Caco-2 (cell line): ENCODE data around the gene TMEM176B. TPM values are rescaled to one million over a fixed set of nuclear protein-coding genes. Genes with fewer than 3 reads are reported as not detected.

Experiments
- BruUV-seq: library from RNA; stranded (reverse); fragments of 400-500 nt; replicated peaks from 2 replicates; lab custom pipeline; 2021; lab: Mats Ljungman, UMichigan
- CTCF ChIA-PET: fragments of 300-600 bp; sonication (Branson Sonifier 250); formaldehyde crosslinking; loops from one replicate; lab custom pipeline; 2022; ENCODE audit warnings: antibody characterized with exemption; lab: Charles Lee
- POLR2A ChIA-PET: fragments of 300-600 bp; sonication (Branson Sonifier 250); formaldehyde crosslinking; loops from one replicate; lab custom pipeline; 2022; ENCODE audit warnings: antibody characterized with exemption; lab: Charles Lee
- DNase-seq, 2 experiments: peaks; one replicate each; pipeline versions ENCODE4 v3.0.0 to v3.0.0-alpha.2; 2020 to 2022
- H3K27me3 ChIP-seq: replicated peaks from 2 replicates; pipeline ENCODE4 v1.6.0; 2011; ENCODE audit warnings: low read length; ENCODE audit not compliant: control insufficient read depth, insufficient read depth
- H3K36me3 ChIP-seq: 2 replicates; pipeline ENCODE4 v1.5.1; 2011; ENCODE audit warnings: low read length; ENCODE audit not compliant: control insufficient read depth, insufficient read depth
- H3K4me1 ChIP-seq: fragments of 250-450 bp; sonication (Bioruptor Pico); 2 replicates; pipeline ENCODE4 v1.5.1; 2020; ENCODE audit warnings: mild to moderate bottlenecking
- H3K4me3 ChIP-seq: 2 replicates; pipeline ENCODE4 v1.5.1; 2011; ENCODE audit warnings: low read depth, mild to moderate bottlenecking, control low read depth, low read length
- H3K9me3 ChIP-seq: fragments of 250-450 bp; sonication (Bioruptor Pico); 2 replicates; pipeline ENCODE4 v1.5.1; 2020; ENCODE audit warnings: mild to moderate bottlenecking, moderate library complexity
- H3K27ac Mint-ChIP-seq: one replicate; pipeline ENCODE4 v1.8.0; 2022; ENCODE audit warnings: mixed read lengths; ENCODE audit not compliant: unreplicated experiment
- H3K27me3 Mint-ChIP-seq: one replicate; pipeline ENCODE4 v1.8.0; 2022; ENCODE audit warnings: mixed read lengths; ENCODE audit not compliant: insufficient read depth, unreplicated experiment
- H3K36me3 Mint-ChIP-seq: one replicate; pipeline ENCODE4 v1.8.0; 2022; ENCODE audit warnings: mild to moderate bottlenecking, mixed read lengths; ENCODE audit not compliant: insufficient read depth, unreplicated experiment
- H3K4me1 Mint-ChIP-seq: one replicate; pipeline ENCODE4 v1.8.0; 2022; ENCODE audit warnings: low read depth, mixed read lengths; ENCODE audit not compliant: unreplicated experiment
- H3K4me3 Mint-ChIP-seq: one replicate; pipeline ENCODE4 v1.8.0; 2022; ENCODE audit warnings: mild to moderate bottlenecking, moderate library complexity, mixed read lengths; ENCODE audit not compliant: unreplicated experiment
- H3K9me3 Mint-ChIP-seq: one replicate; pipeline ENCODE4 v1.8.0; 2022; ENCODE audit warnings: mixed read lengths; ENCODE audit not compliant: unreplicated experiment
- intact Hi-C: fragments of 100-400 bp; cut with micrococcal nuclease; formaldehyde crosslinking; loops from one replicate; pipeline ENCODE4 v1.10.0; 2022; ENCODE audit not compliant: unreplicated experiment
- total RNA-seq: library from RNA; stranded (reverse); gene quantifications from 2 replicates; pipeline ENCODE4 v1.2.3, GENCODE V29; 2022
- TF ChIP-seq, protein P1 (sequence below), 2 experiments: fragments of 200-600 bp in 1 of 2; IDR thresholded peaks; 1 replicate in 1 of 2; 2 replicates in 1 of 2; pipeline versions ENCODE4 v1.5.1 to v1.8.0; 2011 to 2022; ENCODE audit warnings: antibody characterized with exemption in 1 of 2, control low read depth in 1 of 2, inconsistent platforms in 1 of 2, low read depth in 1 of 2, low read length in 1 of 2, mild to moderate bottlenecking in 1 of 2, moderate library complexity in 1 of 2; ENCODE audit not compliant: insufficient read depth in 1 of 2, severe bottlenecking in 1 of 2, unreplicated experiment in 1 of 2

TMEM176B gene
- total RNA-seq, 1 experiment from 2014 or later = 35.8 TPM

DNA sequence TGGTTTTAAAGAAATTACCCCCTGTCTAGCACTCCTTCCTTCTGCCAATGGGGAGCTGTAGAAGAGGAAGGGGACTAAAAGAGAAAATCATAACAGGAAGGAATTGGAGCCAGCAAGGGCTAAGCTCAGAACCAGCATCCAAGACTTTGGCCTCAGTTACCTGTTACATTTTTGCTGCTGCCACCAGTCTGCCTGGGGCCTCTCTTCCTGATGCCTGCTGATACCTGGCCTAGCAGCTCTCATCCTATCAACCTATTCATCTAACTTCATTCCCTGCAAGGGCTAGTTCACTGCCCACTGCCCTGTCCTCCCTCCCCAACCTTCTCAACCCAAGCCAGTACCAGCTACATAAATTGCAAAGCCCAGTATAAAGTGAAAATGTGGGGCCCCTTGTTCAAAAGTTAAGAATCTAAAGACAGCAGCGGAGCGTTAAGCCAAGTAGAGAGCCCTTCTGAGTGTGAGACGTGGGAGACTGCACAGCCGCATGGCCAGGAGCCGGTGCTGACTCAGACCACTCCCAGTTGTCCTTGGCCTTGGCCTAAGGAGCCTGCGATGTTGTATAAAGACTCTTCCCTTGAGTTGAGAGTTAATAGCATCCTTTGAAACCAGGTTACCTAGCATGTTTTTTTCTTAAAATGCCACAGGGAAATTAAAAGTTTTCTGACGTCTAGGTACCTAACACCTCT lies 38.9 kb upstream of the TMEM176B start:
- Mint-ChIP-seq H3K27ac (no peak overlapping the region), H3K4me3 (no peak overlapping the region), H3K27me3 (no peaks in the 10 kb centered on the region), H3K9me3 (no peaks in the 10 kb centered on the region), H3K4me1 (no peaks in the 10 kb centered on the region), H3K36me3 (no peaks in the 10 kb centered on the region)
- DNase-seq = no peak
- no peaks in the 10 kb centered on the region for H3K4me1 ChIP-seq
- intact Hi-C loops = no loop called here
- H3K36me3 ChIP-seq = no peaks in the 10 kb centered on the region
- H3K9me3 ChIP-seq = no peaks in the 10 kb centered on the region
- H3K27me3 ChIP-seq = no peaks in the 10 kb centered on the region
- POLR2A ChIA-PET = no interaction called here
- no peak overlapping the region for H3K4me3 ChIP-seq
- no TSS peak for BruUV-seq
- CTCF ChIA-PET = interaction anchor here (0.6 kb wide), 1 partner anchor 55 kb away, joined by 4 read pairs; no protein-coding TSS in a partner anchor
- TF ChIP-seq, protein P1, sequence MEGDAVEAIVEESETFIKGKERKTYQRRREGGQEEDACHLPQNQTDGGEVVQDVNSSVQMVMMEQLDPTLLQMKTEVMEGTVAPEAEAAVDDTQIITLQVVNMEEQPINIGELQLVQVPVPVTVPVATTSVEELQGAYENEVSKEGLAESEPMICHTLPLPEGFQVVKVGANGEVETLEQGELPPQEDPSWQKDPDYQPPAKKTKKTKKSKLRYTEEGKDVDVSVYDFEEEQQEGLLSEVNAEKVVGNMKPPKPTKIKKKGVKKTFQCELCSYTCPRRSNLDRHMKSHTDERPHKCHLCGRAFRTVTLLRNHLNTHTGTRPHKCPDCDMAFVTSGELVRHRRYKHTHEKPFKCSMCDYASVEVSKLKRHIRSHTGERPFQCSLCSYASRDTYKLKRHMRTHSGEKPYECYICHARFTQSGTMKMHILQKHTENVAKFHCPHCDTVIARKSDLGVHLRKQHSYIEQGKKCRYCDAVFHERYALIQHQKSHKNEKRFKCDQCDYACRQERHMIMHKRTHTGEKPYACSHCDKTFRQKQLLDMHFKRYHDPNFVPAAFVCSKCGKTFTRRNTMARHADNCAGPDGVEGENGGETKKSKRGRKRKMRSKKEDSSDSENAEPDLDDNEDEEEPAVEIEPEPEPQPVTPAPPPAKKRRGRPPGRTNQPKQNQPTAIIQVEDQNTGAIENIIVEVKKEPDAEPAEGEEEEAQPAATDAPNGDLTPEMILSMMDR (IDR thresholded peaks at IDR 0.05; ENCODE audit: insufficient read depth in 1 of 2, low read depth in 1 of 2, low read length in 1 of 2, severe bottlenecking in 1 of 2, unreplicated experiment in 1 of 2) = no peak

DNA sequence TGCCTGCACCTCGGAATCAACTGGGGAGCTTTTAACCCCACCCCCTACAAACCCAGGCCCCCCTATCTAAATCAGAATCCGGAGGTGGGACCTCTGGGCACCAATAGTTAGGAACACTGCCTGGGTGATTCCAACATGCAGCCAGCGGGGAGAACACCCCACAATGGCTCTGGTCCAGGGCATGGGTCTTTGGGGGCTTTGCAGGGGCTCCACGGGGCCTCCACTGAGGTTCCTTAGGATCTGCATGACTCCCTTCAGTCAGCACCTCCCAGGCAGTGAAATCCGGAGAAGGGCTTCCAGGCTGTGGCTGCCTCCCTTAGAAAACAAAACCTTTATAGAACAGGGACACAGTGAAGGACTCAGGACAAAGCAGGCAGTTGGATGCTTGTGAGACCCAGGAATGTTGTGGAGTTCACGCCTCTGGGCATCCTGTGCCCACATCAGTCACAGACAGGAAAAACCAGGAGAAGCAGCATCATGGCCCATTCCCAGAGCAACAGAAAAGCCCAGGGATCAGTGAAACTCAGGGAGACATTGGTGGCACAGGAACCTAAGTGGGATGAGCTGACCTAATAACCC lies 35.6 kb upstream of the TMEM176B start:
- TF ChIP-seq, protein P1 (IDR thresholded peaks at IDR 0.05; ENCODE audit: insufficient read depth in 1 of 2, low read depth in 1 of 2, low read length in 1 of 2, severe bottlenecking in 1 of 2, unreplicated experiment in 1 of 2) = no peak
- Histone ChIP-seq H3K36me3 (no peaks in the 10 kb centered on the region), H3K27me3 (no peaks in the 10 kb centered on the region), H3K4me3 (no peak overlapping the region), H3K9me3 (no peaks in the 10 kb centered on the region), H3K4me1 (peaks cover 6% of the 10 kb centered on the region)
- no peaks in the 10 kb centered on the region for H3K36me3 Mint-ChIP-seq
- no peaks in the 10 kb centered on the region for H3K9me3 Mint-ChIP-seq
- H3K27ac Mint-ChIP-seq = no peak overlapping the region
- no TSS peak for BruUV-seq
- ChIA-PET POLR2A (no interaction called here), CTCF (no interaction called here)
- H3K4me1 Mint-ChIP-seq = peaks cover 5% of the 10 kb centered on the region
- no peaks in the 10 kb centered on the region for H3K27me3 Mint-ChIP-seq
- intact Hi-C loops = no loop called here
- DNase-seq = no peak
- no peak overlapping the region for H3K4me3 Mint-ChIP-seq

DNA sequence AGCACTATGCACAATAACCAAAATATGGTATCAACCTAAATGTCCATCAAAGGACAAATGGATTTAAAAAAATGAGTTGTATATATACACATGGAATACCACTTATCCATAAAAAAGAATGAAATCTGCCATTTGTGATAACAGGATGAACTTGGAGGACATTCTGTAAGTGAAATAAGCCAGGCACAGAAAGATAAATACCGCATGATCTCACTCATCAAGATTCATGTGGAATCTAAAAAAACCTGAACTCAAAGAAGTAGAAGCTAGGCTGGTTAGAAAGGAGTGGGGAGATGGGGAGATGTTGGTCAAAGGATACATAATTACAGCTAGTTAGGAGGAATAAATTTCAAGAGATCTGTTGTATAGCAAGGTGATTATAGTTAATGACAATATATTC lies 34.9 kb upstream of the TMEM176B start:
- POLR2A ChIA-PET = no interaction called here

More for the DNA sequence above, 34.9 kb upstream of the TMEM176B start:
- H3K4me3 ChIP-seq = no peak overlapping the region
- H3K9me3 ChIP-seq = no peaks in the 10 kb centered on the region
- H3K4me1 ChIP-seq = peaks cover 12% of the 10 kb centered on the region
- no peak overlapping the region for H3K4me3 Mint-ChIP-seq
- TF ChIP-seq, protein P1 (IDR thresholded peaks at IDR 0.05; ENCODE audit: insufficient read depth in 1 of 2, low read depth in 1 of 2, low read length in 1 of 2, severe bottlenecking in 1 of 2, unreplicated experiment in 1 of 2) = no peak
- H3K27me3 ChIP-seq = no peaks in the 10 kb centered on the region
- H3K9me3 Mint-ChIP-seq = no peaks in the 10 kb centered on the region
- no peaks in the 10 kb centered on the region for H3K36me3 Mint-ChIP-seq
- H3K36me3 ChIP-seq = no peaks in the 10 kb centered on the region
- H3K27ac Mint-ChIP-seq = no peak overlapping the region
- intact Hi-C loops = no loop called here
- CTCF ChIA-PET = no interaction called here
- peaks cover 13% of the 10 kb centered on the region for H3K4me1 Mint-ChIP-seq
- BruUV-seq = no TSS peak
- no peak for DNase-seq
- no peaks in the 10 kb centered on the region for H3K27me3 Mint-ChIP-seq
